Fibroblast of lung (primary cell): ENCODE results near the gene MYOM1.

Experiments used
- EZH2 ChIP-seq: IDR thresholded peaks from 2 replicates; pipeline ENCODE4 v1.5.1; 2012; ENCODE audit warnings: low read length, control low read depth, mild to moderate bottlenecking; ENCODE audit errors: missing control alignments
- TF ChIP-seq, protein P1 (sequence below), 2 donors: IDR thresholded peaks in 1 of 2; conservative IDR thresholded peaks in 1 of 2; 1 replicate in 1 of 2; 2 replicates in 1 of 2; pipeline ENCODE4 v1.5.1; 2011 to 2012; ENCODE audit warnings: low read length in 2 of 2, control low read depth in 1 of 2, inconsistent platforms in 1 of 2, low read depth in 1 of 2, mild to moderate bottlenecking in 1 of 2

- TF ChIP-seq, protein P1, sequence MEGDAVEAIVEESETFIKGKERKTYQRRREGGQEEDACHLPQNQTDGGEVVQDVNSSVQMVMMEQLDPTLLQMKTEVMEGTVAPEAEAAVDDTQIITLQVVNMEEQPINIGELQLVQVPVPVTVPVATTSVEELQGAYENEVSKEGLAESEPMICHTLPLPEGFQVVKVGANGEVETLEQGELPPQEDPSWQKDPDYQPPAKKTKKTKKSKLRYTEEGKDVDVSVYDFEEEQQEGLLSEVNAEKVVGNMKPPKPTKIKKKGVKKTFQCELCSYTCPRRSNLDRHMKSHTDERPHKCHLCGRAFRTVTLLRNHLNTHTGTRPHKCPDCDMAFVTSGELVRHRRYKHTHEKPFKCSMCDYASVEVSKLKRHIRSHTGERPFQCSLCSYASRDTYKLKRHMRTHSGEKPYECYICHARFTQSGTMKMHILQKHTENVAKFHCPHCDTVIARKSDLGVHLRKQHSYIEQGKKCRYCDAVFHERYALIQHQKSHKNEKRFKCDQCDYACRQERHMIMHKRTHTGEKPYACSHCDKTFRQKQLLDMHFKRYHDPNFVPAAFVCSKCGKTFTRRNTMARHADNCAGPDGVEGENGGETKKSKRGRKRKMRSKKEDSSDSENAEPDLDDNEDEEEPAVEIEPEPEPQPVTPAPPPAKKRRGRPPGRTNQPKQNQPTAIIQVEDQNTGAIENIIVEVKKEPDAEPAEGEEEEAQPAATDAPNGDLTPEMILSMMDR (conservative IDR thresholded peaks at IDR 0.05 in 1 of 2, IDR thresholded peaks at IDR 0.05 in 1 of 2; ENCODE audit: low read depth in 1 of 2, low read length in 2 of 2), result no peak
- no peak for TF ChIP-seq EZH2
These were observed 190.4 kb downstream of the MYOM1 start for GRCh38 chr18:3029215-3029952.
